COLO668 (cell line): ENCODE data around the gene LURAP1L.

ENCODE experiments used
- DNase-seq: peaks from one replicate; lab custom pipeline; 2025; ENCODE audit not compliant: unreplicated experiment; lab: John Stamatoyannopoulos, UW

LURAP1L gene, protein sequence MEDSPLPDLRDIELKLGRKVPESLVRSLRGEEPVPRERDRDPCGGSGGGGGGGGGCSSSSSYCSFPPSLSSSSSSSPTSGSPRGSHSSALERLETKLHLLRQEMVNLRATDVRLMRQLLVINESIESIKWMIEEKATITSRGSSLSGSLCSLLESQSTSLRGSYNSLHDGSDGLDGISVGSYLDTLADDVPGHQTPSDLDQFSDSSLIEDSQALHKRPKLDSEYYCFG

DNA sequence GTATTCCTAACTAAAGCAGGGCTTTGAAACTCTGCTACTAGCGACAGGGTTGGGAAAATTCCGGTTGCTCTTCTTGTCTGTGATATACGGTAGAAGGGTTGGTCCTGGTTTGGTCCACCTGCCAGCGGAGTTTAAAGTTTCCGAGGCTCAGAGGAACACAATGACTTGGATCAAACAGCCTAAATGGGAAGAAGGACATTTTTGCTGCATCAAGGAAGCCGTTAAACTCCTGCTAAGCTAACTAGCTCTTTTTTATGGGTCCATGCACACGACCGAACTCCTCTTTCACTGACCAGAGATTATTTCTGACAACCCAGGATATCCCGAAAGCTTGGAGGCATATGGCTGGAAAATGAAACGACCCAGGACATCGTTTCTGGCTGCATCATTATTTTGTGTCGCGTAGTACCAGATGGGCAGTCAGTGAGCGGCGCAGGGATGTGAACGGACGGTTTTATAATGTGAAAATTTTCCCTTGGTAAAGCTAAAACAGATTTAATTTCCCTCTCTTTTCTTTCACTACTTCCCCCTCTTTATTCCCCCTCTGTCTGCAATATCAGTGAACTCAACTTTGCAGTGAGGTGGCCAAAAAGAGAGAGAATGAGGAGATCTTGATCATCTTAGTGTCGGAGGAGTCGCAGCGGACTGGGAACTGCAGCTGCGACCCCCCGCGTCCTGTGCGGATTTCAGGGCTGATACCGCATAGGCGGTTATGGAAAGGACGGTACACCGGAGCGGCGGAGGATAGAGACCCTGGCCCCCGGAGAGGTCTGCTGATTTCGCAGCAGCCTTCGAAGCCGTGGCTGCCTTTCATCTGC lies at the start of gene LURAP1L:
Gene LURAP1L, plus strand, starts transcription at position 160 of the 818 bp plus-strand sequence. CDS start 696 bp downstream, outside the sequence.
- DNase-seq = peak; percentile 56

DNA sequence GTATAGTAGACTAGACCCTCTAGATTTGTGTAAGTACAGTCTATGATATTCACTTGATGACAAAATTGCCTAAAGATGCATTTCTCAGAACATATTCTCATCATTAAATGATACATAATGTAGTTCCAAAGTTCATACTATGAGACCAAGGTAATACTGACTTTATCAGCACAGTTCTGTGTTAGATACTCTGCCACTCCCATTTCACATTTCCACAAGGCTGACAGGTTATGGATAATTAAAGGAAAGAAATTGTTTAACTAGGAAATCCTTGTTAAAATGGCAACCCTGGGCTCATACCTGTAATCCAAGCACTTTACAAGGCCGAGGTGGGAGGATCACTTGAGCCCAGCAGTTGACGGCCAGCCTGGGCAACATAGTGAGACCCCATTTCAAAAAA lies 48.0 kb upstream of the LURAP1L start:
- DNase-seq = no peak

DNA sequence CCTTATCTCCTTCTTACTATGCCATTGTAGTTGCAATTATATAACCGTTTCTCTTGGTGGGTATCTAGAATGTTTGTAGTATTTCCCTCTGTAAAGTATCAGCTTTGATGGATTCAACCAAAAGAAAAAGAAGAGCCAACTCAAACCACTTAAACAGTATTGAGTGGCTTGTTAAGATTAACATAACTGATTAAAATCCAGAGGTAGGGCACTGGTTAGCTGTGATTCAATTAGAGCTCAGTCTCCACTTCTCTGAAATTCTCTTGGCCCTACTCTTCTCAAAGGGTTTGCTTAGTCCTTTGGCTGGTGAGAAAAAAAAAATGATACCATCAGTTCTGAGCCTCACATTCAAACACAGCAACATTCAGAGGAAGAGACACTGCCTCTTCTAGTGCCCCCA lies 44.6 kb upstream of the LURAP1L start:
- DNase-seq = no peak

DNA sequence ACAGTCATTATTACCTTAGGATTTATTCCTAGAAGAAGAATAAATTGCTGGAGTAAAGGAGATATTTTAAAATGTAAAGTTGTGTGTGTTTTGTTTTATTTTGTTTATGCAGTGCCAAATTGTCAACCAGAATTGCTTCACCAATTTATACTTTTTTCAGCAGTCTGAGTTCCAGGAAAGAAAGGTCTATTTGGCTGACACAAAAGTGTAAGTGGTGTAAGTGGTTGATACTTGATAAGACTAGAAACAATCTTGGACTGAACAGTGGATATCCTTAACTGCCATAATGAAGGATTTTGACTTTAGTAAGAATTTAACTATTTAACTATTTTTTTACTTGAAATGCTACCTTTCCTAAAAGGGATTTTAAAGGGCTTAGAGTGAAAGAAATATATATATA lies 43.9 kb upstream of the LURAP1L start:
- DNase-seq = no peak

DNA sequence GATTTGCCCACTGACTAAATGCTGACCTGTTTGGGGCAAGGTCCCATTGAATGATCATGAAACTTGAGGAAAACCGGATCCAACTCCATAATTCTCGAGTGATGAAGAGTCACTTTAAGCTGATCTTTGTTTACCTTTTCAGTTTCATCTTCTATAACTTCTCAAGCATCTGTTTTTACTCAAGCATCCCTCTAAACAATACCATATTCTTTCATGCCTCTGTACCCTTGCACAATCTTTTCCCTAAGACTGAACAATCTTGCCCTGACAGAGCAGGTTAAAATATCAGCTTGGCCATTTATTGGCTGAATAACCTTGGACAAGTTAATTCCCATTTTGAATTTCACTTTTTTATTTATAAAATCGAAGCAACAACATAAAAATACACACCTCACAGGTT lies 41.8 kb upstream of the LURAP1L start:
- DNase-seq = no peak

DNA sequence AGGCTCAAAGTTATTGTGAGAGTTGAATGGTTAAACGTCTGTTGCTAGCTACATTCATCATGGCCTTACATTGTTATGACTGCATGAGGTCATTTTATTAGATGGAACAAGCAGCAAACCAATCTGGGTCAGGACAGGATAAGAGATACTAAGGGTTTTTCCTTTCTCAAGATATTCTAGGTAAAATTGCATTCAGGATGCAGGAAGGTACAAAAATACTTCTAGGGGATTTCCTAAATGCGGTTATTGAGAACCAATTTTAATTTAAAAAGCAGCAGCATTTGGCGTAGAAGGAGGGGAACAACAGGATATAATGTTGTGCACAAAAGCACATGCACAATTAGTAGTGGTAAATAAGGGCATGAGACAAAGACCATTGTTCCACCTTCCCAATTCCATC lies 39.2 kb upstream of the LURAP1L start:
- DNase-seq = no peak

DNA sequence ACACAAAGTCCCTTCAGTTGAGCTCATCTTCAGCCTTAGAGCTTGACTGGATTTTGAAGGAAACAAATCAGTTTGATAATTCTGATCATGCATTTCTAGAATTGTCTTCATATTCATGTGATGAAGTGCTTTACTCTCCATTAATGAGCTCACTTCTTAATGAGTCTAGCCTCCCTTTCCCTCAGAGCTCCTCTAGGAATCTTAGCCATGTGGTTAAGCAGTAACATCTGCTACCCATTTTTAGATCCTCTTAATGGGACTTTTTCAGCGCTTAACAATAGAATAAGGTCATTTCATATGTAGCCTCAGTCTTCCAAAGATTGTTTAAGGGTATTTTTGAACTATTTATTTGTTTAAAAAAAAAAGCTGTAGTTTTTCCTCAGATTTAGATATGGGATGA lies 36.9 kb upstream of the LURAP1L start:
- DNase-seq = no peak

DNA sequence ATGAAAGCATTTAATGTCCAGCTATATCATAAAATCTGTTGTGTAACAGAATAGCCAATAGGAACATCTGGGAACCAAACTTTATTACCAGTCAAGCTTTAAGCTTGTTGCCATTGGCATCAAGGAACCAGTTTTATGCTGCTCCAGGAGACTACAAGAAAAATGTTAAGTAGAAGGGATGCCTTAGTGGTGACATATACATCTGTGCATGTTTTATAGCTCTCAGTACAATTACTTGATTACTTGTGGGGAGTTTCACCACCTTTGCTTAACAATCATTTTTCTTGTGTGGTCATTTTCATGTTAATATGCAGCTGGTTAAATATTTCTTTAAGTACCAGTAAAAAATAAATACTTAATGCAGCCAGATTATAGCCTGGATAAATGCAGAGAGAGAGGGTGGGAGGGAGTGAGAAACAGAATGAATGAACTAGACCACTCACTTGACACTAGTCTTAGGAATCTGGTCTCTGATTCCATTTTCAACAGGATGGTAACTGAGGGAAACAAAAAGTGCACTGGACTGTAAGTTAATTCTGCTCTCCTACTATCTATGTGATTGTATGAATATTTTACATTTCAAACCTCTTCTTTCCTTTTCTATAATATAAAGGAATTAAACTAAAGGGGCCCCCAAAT lies 35.7 kb upstream of the LURAP1L start:
- no peak for DNase-seq

DNA sequence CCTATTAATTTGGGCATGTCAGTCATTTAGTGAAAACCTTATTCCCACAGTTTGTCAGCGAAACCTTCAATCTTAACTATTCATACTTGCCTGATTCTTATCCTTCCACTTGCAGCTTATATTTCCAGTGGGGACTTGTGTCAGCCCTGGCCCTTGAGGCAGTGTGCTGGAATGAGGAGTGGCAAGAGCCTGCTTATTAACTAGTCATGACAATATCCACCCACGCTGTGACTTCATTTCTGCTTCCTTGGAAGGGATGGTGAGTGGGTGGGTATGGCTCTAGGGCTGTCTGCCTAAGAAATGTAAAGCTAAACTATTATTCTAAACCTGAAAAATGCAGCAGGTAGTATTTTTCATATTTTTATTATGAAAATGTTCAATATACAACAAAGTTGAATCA lies 34.0 kb upstream of the LURAP1L start:
- DNase-seq = no peak

DNA sequence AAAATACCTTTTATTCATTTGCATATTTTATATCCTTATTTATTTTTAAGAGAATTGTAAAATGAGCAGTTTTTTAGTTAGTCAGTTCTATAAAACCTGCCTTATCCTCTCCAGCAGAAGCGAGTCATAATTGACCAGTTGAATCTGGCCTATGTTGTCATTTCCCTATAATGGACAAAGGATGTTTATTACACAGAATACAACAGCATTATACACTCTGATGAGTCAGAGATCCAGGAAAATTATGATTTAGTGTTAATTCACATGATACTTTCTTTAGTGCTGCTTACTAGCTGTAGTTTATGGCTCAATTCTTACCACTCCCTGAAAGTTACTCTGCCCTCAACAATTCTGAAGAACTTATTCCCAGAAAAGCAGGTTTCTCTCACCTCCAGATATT lies 26.8 kb upstream of the LURAP1L start:
- no peak for DNase-seq

DNA sequence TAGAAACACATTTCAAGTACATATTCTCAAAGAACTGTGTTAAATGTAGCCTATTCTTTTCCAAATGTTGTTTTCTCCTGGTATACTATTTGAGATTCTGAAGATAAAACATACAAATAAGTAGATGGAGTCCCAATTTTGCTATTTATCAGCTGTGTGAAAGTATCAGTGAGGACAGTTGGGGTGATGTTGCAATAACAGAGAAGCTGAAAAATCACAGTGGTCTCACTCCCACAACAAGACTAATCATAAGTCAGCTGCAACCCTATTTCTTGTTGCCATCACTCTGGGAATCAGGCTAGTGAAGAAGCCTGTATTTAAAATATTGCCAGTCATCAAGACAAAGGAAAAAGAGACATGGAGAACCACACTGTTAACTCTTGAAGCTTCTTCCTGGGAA lies 25.9 kb upstream of the LURAP1L start:
- no peak for DNase-seq

DNA sequence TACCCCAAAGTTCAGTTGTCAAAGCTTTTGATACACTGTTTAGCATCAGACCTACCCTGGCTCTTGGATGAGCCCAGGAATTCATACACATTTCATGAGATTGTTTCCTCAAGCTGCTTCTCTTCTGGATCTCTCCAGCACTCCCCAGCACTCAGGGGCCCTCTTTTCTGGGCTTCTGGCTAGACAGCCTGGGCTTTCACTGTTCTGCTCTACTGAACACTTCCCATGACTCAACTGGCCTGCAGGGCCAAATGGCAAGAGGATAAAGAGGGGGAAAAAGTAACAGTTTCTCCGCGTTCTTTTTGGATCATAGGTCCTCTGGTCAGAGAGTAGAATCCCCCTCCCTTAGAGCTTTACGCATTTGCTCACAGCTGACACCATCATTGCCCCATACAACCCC lies 20.9 kb upstream of the LURAP1L start:
- DNase-seq = no peak

DNA sequence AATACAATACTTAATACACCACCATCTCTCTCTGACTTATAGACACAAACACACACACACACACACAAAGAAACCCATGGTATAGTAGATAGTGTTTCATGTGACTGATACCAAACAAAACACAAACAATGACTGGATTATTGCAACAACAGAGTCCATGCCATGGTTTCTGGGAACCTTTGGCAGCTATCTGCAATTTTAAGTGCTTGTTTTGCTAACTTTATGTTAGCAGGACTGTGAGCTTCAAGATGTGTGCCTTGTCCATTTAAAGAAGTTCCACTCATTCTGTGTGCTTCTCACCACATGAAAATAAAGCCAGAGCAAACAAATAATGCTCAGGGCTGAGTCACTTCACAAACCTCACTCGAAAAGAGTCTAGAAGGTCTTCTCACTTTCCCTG lies 15.1 kb upstream of the LURAP1L start:
- no peak for DNase-seq

DNA sequence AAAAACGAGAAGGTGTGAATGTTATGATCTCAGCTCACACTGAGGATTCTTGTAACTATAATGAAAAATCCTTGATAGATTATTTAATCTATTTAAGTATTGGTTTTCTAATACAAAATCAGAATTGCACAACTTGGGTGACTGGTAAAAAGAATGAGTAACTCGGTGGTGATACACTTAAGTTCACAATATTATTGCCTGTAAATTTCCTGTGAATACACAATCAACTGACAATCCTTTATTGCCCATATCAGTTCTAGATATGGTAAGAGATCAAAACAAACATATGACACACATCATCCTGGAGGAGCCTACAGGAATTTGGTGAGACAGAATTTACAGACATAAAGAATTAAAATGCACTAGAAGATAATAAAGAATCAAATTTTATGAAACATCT lies 14.1 kb upstream of the LURAP1L start:
- no peak for DNase-seq

DNA sequence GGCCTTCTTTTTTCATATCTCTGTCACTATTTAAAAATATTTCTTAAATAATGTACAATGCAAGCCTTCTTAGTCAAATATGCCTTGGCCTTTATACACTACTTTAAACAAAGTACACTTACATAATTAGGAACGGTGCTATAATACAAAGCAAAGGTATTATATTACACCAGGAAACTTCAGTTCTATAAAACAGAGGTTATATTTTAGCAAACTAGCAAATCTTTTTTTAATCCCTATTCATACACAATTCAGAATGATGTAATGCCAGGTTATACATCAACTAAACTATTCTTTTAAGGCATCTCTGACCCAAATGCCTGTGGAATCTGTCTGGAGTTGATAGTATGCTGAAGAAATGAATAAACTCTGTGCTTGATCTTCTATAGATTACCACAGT lies 10.7 kb upstream of the LURAP1L start:
- DNase-seq = no peak

DNA sequence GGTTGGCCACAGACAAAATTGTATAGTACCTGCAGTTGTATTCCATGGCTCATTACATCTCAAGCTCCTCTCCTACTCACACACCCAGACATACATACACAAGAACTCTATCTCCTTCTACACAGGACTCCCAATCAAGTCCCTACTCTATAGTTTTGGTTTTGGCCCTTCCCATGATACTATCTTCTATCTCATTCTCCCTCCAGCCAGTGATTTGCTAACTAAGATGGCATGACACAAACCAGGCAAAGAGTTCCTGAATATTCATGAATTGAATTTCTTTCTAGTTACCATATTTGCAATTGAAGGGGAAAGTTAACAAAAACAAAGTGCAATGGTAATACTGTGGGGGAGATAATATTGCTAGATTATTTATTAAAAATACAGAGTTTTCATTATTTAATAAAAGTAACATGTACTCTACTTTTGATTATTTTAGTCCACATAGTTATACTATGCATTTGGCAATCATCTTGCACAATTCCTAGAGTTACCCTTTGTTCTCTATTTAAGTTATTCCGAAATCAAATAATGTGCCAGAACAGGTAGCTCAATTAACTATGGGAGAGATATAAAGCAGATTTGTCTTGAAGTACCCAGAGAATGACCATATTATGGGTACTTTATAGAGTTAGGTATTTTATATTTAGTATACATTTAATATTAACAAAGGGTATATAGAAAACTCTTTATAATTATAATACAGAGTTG lies 9.6 kb upstream of the LURAP1L start:
- no peak for DNase-seq

DNA sequence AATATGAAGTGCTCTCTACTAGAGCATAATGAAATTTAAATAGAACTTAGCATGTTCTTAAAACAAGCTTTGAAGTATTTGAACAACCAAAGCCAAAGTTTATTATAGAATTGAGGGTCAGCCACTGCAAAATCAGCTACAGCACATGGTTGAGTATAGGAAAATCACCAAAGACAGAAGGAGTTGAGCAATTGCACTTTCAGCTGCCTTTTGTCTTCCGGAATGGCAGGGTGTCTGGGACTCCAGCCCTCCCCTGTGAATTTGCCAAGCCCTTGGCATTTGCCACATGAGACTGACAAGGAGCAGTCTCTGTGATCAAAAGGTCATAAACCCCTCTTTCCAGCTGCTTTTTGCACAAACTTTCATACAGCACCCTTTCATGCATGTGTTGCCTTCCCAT lies 8.5 kb upstream of the LURAP1L start:
- no peak for DNase-seq

DNA sequence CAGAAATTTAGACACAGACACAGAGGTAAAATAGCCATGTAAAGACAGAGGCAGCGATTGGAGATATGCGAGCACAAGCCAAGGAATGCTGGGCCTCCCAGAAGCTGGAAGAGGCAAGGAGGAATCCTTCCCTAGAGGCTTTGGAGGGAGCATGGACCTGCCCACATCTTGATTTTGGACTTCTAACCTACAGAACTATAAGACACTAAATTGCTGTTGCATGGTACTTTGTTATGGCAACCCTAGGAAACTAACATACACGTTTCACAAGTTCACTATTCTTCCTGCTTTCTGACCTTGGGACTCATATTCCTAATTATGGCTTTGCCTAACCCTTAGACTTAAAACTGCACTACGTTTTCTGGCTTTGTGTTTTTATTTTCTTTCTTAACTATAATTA lies 4.6 kb upstream of the LURAP1L start:
- no peak for DNase-seq

DNA sequence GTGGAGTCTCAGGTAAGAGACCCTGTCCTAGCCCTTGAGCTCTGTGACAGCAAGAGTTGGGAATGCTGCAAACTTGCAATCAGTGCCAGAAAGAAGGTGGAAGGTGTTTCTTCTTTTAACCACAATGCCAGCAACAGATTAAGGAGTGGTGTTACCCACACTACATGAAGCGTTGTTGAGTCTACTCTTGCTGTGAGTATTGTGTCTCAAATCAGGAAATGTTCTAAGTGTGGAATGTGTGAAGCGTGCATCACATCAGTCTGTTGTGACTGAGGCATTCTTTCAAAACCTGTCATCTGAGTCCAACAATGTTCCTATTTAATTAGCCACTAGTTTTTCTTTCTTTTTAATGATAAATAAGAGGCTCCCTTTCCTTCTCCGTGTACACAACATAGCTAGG lies 2.9 kb upstream of the LURAP1L start:
- DNase-seq = no peak

DNA sequence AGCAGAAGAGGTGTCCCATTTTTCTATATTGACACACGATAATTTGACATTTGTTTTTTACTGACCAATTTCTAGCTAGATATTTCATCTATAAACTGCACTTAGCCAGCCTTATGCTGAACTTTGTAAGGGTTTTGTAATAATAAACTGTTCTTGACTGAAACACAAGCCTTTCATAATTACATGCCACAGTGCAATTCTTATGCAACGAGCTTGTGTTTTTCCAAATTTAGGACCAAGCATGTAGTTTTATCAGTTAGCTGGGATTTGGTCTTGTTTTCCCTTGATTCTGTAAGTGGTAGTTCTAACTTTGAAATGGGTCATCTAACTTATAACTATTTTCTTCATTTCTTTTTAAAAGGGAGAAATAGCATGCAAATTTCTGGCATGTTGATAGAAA lies 1.3 kb upstream of the LURAP1L start:
- no peak for DNase-seq

DNA sequence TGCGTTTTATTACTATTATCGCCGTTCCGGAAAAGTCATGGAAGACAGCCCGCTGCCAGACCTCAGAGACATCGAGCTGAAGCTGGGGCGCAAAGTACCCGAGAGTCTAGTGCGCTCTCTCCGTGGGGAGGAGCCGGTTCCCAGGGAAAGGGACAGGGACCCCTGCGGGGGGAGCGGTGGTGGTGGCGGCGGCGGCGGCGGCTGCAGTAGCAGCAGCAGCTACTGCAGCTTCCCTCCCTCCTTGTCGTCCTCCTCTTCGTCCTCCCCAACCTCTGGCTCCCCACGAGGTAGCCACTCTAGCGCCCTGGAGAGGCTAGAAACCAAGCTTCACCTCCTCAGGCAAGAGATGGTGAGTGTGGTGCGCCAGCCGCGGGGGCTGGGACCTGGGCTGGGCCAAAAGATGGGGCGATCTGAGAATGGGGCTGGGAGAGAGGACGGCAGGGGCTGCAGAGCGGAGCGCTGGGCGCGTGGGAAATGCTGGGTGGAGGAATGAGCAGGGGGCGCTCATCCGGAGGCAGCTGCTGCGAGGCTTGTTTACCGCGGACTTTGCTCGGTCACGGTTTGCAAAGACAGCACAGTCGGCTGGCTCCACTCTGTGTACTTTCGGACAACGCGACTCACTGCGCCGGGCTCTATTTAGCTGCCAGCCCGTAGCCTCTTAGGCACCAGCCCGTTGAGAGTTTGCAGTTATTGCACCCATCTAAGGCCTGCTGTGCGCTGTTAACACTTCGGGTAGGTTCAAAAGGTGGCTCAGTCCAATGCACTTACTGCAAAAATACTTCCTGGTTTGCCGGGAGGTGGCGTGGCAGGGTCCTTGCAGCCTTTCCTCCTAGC lies 1.1 kb downstream of the LURAP1L start:
- peak; percentile 90 for DNase-seq
